Astrocyte (in vitro differentiated cells and primary cell): Measurements from ENCODE around the gene EXD3.

Source experiments
- CTCF ChIP-seq: IDR thresholded peaks from 2 replicates; pipeline ENCODE4 v1.5.1; 2011; ENCODE audit warnings: low read depth, mild to moderate bottlenecking, inconsistent platforms, low read length, moderate library complexity; ENCODE audit not compliant: insufficient read depth
- EZH2 ChIP-seq: IDR thresholded peaks from 2 replicates; pipeline ENCODE4 v1.6.1; 2012; ENCODE audit warnings: mild to moderate bottlenecking, low read length, inconsistent platforms; ENCODE audit not compliant: insufficient read depth

- TF ChIP-seq CTCF (no peak), EZH2 (no peak)
Observed at GRCh38 chr9:137402746-137403145, 20.2 kb downstream of the EXD3 start.
